Hepatocyte (in vitro differentiated cells): ENCODE results near the gene SYNDIG1. TPM values are rescaled to one million over a fixed set of nuclear protein-coding genes. Genes with fewer than 3 reads are reported as not detected.

Source experiments
- DNase-seq: peaks from one replicate; pipeline ENCODE4 v3.0.0-alpha.2; 2016; ENCODE audit warnings: low spot score
- H2AFZ ChIP-seq: fragments of 200-600 bp; sonication (generic); 2 replicates; pipeline ENCODE4 v1.6.0; 2016; ENCODE audit warnings: antibody characterized with exemption, mild to moderate bottlenecking
- H3K27ac ChIP-seq: fragments of 200-600 bp; sonication (generic); 2 replicates; pipeline ENCODE4 v1.5.1; 2016; ENCODE audit warnings: mild to moderate bottlenecking
- H3K27me3 ChIP-seq: fragments of 200-600 bp; sonication (generic); 2 replicates; pipeline ENCODE4 v1.6.1; 2016
- H3K36me3 ChIP-seq: fragments of 200-600 bp; sonication (generic); replicated peaks from 2 replicates; pipeline ENCODE4 v1.5.1; 2016; ENCODE audit warnings: low read depth; ENCODE audit not compliant: insufficient read depth
- H3K4me1 ChIP-seq: fragments of 200-600 bp; sonication (generic); 2 replicates; pipeline ENCODE4 v1.5.1; 2016; ENCODE audit warnings: mild to moderate bottlenecking, moderate library complexity; ENCODE audit not compliant: insufficient read depth
- H3K4me2 ChIP-seq: fragments of 200-600 bp; sonication (generic); 2 replicates; pipeline ENCODE4 v1.6.0; 2016
- H3K4me3 ChIP-seq: fragments of 200-600 bp; sonication (generic); 2 replicates; pipeline ENCODE4 v1.5.1; 2016; ENCODE audit warnings: mild to moderate bottlenecking
- H3K79me2 ChIP-seq: fragments of 200-600 bp; sonication (generic); 2 replicates; pipeline ENCODE4 v1.6.0; 2017; ENCODE audit warnings: mild to moderate bottlenecking
- H3K9me2 ChIP-seq: fragments of 200-600 bp; sonication (generic); replicated peaks from 2 replicates; pipeline ENCODE4 v1.6.0; 2017; ENCODE audit warnings: mild to moderate bottlenecking; ENCODE audit not compliant: insufficient read depth
- H3K9me3 ChIP-seq: fragments of 200-600 bp; sonication (generic); 2 replicates; pipeline ENCODE4 v1.5.1; 2016; ENCODE audit warnings: low read depth, mild to moderate bottlenecking
- H4K20me1 ChIP-seq: fragments of 200-600 bp; sonication (generic); 2 replicates; pipeline ENCODE4 v1.6.0; 2016; ENCODE audit warnings: mild to moderate bottlenecking; ENCODE audit not compliant: insufficient read depth, poor library complexity, severe bottlenecking
- EZH2 ChIP-seq: fragments of 200-600 bp; sonication (generic); IDR thresholded peaks from 2 replicates; pipeline ENCODE4 v1.6.1; 2016; ENCODE audit warnings: antibody characterized with exemption, mild to moderate bottlenecking, borderline replicate concordance
- EZH2phosphoT487 ChIP-seq: fragments of 200-600 bp; sonication (generic); IDR thresholded peaks from one replicate; pipeline ENCODE4 v1.6.1; 2018; ENCODE audit warnings: antibody characterized with exemption, mild to moderate bottlenecking, low read depth, moderate library complexity; ENCODE audit not compliant: unreplicated experiment, severe bottlenecking
- WGBS: methylation state at CpG from one replicate; pipeline ENCODE4 v1.1.6; 2016; ENCODE audit warnings: low lambda C conversion rate; ENCODE audit errors: missing lambda C conversion rate; 5-methylcytosine and 5-hydroxymethylcytosine counted together
- polyA plus RNA-seq: library from polyadenylated mRNA; unstranded; fragments of >200 nt; fragmentation: Nextera tagmentation; extraction: Ambion mirVana; gene quantifications from 2 replicates; pipeline ENCODE4 v1.2.1, GENCODE V29; 2016
- total RNA-seq: library from RNA; depleted of rRNA; stranded (reverse); fragments of >200 nt; gene quantifications from 2 replicates; pipeline ENCODE4 v1.2.3, GENCODE V29; 2014
- TF ChIP-seq, protein P1 (sequence below): fragments of 200-600 bp; sonication (generic); IDR thresholded peaks from 2 replicates; pipeline ENCODE4 v1.5.1; 2016; ENCODE audit warnings: antibody characterized with exemption, mild to moderate bottlenecking; ENCODE audit not compliant: poor library complexity

The SYNDIG1 gene
- total RNA-seq: 1.4 and 1.5 TPM in 2 replicates
- polyA plus RNA-seq: 1.2 and 2.3 TPM in 2 replicates

DNA sequence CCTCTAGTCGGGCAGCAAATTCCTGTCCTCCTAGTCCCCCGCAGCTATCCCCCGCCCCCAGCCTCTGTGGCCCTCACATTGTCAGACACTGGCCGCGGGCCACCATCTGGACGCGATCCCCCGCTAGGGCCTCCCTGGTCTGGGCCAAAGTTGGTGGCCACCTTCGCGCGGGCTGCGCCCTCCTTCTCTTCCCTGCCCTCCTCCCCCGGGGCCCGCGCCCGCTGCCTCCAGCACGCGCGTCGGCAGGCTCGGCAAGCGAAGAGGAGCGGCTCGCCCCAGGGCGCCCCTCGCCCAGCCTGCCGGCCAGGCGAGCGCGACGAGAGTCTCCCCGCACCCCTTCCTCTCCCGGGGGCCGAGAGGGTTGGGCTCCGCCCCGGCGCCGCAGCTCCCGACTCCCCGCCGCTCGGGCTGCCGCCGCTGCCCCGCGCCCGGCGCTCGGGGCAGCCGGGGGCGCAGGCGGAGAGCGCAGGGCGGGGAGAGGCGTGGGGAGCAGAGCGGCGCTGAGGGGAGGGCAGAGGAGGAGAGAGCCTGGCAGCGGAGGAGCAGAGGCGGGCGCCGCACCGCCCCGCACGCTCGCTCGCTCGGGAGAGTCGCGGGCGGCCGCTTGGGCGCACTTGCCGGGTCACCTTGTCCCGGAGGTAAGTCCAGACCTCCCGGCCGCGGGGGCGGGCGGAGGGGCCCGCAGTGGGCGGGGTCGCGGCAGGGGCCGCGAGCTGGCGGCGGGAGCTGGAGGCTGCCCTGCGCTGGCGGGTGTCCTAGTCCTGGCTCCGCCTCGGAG lies at the start of gene SYNDIG1:
TSS of gene SYNDIG1 (plus strand) at position 514 of the 778 bp plus-strand sequence. CDS start 73,469 bp downstream, outside the sequence.
- Histone ChIP-seq H3K4me1 (peaks cover 13% of the 10 kb centered on the region), H3K27ac (no peak within 1 kb of the TSS), H3K79me2 (no peaks in the 10 kb centered on the region), H3K36me3 (no peaks in the 10 kb centered on the region), H4K20me1 (no peaks in the 10 kb centered on the region), H2AFZ (peak within 1 kb of the TSS; percentile 66), H3K9me3 (no peaks in the 10 kb centered on the region), H3K4me3 (peak within 1 kb of the TSS; percentile 58), H3K4me2 (peak within 1 kb of the TSS; percentile 97), H3K27me3 (peaks cover 69% of the 10 kb centered on the region), H3K9me2 (no peaks in the 10 kb centered on the region)
- 1% methylated on average over 29 of the region's 91 CpGs for WGBS
- peak; percentile 58 for DNase-seq
- TF ChIP-seq EZH2phosphoT487: no peak
- peak; percentile 37 for TF ChIP-seq EZH2

DNA sequence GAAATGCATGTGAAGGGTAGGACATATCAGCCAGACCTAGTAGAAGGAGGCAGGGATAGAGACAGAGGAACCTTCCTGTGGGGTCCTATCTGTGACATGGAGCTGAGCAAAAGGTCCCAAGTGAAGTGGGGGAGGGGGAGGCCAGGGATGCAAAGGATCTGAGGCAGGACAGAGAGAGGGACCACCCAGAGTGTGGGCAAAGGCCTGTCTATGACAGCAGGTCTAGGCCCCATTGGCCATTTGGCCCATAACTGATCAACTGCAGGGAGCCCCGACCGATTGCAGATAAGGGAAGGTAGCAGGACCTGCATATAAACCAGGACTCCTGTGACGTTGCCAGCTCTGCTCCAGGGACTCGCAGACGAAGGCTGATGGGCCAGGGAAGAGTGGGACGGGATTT lies 49.6 kb upstream of the SYNDIG1 start:
- Histone ChIP-seq H3K36me3 (no peaks in the 10 kb centered on the region), H4K20me1 (no peaks in the 10 kb centered on the region), H3K9me2 (no peaks in the 10 kb centered on the region), H3K4me3 (no peak overlapping the region), H3K27ac (no peak overlapping the region), H3K9me3 (no peaks in the 10 kb centered on the region), H3K4me2 (no peak overlapping the region), H2AFZ (no peak overlapping the region), H3K4me1 (no peaks in the 10 kb centered on the region), H3K27me3 (no peaks in the 10 kb centered on the region), H3K79me2 (no peaks in the 10 kb centered on the region)
- no peak for DNase-seq
- WGBS: 72% methylated on average over 6 of the region's 6 CpGs
- TF ChIP-seq EZH2 (no peak), EZH2phosphoT487 (no peak)
- TF ChIP-seq, protein P1, sequence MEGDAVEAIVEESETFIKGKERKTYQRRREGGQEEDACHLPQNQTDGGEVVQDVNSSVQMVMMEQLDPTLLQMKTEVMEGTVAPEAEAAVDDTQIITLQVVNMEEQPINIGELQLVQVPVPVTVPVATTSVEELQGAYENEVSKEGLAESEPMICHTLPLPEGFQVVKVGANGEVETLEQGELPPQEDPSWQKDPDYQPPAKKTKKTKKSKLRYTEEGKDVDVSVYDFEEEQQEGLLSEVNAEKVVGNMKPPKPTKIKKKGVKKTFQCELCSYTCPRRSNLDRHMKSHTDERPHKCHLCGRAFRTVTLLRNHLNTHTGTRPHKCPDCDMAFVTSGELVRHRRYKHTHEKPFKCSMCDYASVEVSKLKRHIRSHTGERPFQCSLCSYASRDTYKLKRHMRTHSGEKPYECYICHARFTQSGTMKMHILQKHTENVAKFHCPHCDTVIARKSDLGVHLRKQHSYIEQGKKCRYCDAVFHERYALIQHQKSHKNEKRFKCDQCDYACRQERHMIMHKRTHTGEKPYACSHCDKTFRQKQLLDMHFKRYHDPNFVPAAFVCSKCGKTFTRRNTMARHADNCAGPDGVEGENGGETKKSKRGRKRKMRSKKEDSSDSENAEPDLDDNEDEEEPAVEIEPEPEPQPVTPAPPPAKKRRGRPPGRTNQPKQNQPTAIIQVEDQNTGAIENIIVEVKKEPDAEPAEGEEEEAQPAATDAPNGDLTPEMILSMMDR: no peak

DNA sequence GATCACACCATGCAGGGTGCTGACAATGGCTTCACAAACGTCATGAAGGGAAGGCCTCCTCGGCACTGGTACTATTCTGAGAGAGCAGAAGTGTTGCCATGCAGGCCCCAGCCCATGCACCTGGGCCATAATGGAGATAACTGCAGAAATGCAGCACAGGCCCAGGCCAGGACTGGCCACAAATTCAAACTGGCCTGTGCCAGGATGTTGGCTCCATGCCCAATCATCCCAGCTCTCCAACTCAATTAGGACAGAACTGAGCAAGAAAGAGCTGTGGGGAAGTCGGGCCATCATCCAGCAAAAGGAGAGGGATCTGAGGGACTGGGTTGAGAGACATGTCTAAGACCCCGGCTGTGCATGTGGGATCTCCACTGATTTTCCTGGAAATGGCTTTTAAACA lies 48.9 kb upstream of the SYNDIG1 start:
- Histone ChIP-seq H3K36me3 (no peaks in the 10 kb centered on the region), H3K4me2 (no peak overlapping the region), H3K27ac (no peak overlapping the region), H3K4me1 (no peaks in the 10 kb centered on the region), H3K9me3 (no peaks in the 10 kb centered on the region), H4K20me1 (no peaks in the 10 kb centered on the region), H3K27me3 (no peaks in the 10 kb centered on the region), H2AFZ (no peak overlapping the region), H3K79me2 (no peaks in the 10 kb centered on the region), H3K9me2 (no peaks in the 10 kb centered on the region), H3K4me3 (no peak overlapping the region)
- DNase-seq: no peak
- TF ChIP-seq, protein P1: no peak
- TF ChIP-seq EZH2phosphoT487: no peak
- TF ChIP-seq EZH2: no peak
- 90% methylated on average over 4 of the region's 4 CpGs for WGBS

DNA sequence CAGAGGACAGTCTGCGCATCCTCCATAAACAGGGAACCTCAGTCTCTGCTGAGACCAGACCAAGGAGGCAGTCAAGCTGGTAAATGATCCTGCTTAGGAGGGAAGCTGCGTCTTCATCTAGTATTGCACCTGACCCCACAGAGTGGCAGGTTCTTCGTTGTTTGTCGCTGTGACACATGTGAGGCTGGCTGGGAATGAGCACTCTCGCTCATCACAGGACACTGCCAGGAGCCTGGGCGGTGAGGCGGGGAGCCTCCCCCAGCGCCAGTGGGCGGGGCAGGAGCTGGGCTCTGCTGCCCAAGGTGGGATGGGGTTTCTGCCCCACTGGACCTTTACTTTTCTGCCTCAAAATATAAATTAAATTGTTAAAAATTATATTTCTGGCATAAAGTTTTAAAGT lies 48.4 kb upstream of the SYNDIG1 start:
- Histone ChIP-seq H3K79me2 (no peaks in the 10 kb centered on the region), H3K9me2 (no peaks in the 10 kb centered on the region), H2AFZ (no peak overlapping the region), H3K4me2 (no peak overlapping the region), H3K9me3 (no peaks in the 10 kb centered on the region), H4K20me1 (no peaks in the 10 kb centered on the region), H3K36me3 (no peaks in the 10 kb centered on the region), H3K27me3 (no peaks in the 10 kb centered on the region), H3K4me3 (no peak overlapping the region), H3K4me1 (no peaks in the 10 kb centered on the region), H3K27ac (no peak overlapping the region)
- 87% methylated on average over 9 of the region's 9 CpGs for WGBS
- DNase-seq: no peak
- TF ChIP-seq, protein P1: no peak
- TF ChIP-seq EZH2phosphoT487 (no peak), EZH2 (no peak)
